Measurements from ENCODE around the gene LY9.

Gene LY9

GRCh38 chr1:160806109-160806665, 10.2 kb downstream of the LY9 start:
- no peak for DNase-seq

DNA sequence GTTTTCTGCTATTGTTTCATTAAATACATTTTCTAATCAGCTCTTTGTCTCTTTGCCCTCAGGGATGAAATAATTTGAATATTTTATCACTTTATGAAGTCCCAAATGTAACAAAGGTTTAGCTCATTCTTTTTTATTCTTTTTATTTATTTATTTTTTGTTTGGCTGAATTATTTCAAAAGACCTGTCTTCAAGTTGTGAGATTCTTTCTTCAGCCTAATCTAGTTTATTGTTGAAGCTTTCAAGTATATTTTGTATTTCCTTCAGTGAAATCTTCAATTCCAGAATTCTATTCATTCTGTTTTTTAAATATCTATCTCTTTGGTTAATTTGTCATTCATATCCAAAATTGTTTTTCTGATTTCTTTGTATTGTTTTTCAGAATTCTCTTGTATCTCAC, 10.8 kb downstream of the LY9 start:
- no peak for DNase-seq

DNA sequence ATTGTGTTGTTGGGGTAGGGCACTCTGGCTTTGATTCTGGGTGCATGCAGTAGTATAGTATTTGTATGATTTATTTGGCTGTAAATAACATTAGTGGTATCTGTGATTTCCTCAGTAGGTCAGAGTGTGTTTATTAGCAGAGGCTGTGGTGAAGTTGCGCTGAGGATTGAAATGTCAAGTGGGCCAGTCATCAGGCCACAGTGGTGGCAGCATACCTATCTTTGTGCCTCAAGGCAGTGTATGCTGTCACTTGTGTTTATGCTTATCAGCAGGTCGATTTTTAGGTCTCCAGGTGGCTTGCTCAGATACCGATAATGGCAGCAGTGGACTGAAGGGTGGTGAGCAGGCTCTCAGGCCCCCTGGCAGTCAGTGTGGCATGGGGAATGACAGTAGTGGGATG, 11.3 kb downstream of the LY9 start:
- no peak for DNase-seq

DNA sequence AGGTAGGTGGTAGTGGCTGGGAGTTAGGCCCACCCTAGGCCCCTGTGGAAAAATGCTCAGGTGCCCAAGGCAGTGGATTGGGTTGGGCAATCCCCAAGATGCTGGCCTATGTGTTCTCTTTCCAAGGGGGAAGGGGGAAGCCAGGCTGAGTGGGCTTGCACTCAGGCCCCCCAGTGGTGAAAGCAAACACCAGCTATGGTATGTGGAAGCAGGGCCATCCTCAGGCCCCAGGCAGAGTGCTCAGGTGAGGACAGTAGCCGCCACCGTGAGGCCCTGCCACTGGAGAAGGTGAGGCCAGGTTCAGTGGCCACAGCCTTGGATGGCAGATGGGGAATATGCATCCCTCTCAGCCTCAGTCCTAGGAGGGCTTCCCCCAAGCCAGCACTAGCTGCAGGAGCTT, 11.8 kb downstream of the LY9 start:
- DNase-seq, result no peak

DNA sequence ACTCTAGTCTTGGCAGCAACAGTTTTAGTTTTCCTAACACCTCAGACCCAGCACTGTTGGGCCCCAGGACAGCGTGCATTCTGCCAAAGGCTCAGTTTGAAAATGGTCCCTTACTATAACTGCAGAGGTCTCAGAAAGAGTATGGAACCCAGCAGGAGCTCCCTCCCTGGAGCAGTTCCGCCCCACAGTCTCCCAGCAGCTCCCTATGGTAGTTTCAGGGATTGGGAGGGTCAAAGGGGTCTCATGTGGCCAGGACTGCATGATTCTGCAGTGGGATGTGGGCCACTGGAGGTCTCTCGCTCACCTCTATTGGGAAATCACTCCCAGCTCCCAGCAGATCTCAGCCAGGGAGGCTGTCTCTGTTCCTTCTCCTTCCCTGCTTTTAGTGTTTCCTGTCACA, 12.3 kb downstream of the LY9 start:
- DNase-seq, result no peak

DNA sequence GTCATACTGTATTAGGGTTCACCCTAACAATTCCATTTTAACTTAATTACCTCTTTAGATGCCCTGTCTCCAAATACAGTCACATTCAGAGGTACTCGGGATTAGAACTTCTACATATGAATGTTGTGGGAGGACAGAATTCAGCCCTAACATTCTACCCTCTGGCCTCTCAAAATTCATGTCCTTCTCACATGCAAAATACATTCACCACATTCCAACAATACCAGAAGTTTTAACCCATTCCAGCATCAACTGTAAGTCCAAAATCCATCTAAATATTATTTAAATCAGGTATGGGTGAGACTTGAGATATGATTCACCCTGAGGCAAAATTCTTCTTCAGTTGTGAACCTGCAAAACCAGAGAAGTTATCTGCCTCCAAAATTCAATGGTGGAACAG, 14.5 kb downstream of the LY9 start:
- no peak for DNase-seq

DNA sequence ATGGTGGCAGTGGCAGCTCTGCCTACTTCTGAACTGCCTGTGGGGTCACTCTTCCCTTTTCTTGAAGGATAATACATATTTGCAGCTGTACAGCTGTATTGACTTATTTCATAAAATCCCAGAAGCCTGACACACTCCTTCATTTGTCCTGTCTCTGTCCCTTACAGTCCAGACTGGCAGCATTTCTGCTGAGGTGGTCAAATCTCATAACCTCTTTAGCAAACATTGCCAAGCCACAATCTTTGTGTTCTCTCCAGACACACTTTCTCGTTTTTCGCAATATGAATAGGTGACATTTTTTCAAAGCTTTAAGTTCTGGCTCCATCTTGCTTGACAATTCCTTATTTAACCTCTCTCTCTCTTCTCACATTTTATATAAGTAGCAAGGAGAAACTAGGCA, 15.2 kb downstream of the LY9 start:
- no peak for DNase-seq

DNA sequence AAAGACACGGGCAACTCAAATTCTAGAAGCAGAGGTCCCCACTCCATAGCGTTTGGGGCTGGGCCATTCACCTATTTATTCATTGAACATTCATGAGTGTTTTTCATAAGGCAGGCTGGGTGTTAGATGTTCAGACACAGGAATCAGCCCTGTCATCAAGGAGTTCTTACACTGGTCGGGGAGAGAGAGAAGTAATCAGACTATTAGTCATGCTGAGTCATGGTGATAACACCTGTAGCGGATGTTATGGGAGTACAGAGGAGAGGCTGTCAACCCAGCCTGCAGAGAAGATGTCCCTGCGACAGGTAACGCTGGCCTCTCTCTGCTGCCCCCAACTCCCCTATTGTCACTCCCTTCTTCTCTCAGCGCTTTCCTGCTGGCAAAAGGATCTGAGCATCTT, 17.2 kb downstream of the LY9 start:
- no peak for DNase-seq

DNA sequence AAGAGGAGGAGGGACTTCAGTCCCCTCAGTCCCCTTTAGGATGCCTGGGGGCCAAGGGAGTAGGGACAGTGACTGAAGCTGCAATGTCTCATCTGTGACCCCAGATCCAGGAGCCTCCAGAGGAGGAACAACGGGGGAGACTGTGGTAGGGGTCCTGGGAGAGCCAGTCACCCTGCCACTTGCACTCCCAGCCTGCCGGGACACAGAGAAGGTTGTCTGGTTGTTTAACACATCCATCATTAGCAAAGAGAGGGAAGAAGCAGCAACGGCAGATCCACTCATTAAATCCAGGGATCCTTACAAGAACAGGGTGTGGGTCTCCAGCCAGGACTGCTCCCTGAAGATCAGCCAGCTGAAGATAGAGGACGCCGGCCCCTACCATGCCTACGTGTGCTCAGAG, 18.3 kb downstream of the LY9 start:
- DNase-seq, result no peak

GRCh38 chr1:160814856-160815255, 18.9 kb downstream of the LY9 start:
- DNase-seq, result no peak

DNA sequence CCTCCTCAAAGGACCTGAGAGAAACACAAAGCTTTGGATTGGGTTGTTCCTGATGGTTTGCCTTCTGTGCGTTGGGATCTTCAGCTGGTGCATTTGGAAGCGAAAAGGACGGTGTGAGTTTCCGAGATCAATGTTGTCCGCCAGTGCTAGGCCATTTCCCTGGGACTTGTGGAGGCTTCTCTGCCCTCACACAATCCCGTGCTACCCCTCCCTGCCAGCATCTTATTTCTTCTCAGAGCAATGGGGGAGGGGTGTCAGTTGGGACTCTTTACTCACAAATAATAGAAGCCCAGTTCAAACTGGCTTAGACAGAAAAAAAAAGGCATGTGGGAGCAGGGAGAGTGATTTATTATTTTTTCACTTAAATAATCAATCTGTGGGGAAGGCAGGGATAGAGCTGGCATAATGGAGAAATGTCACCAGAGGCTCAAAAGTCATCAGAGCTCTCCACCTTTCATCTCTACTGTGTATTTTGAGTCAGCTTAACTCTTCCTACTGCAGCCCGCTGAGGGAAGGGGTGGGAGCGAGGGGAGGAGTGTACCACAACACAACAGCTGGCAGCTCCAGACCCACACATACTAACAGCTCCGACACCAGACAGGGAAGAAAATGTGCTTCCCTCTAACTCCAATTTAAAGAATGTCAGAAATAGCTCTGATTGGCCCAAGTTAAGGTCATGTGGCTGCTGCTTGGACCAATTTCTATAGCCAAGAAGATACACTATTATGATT, 22.4 kb downstream of the LY9 start:
- DNase-seq, result no peak

- no peak for DNase-seq
These were observed 23.2 kb downstream of the LY9 start for GRCh38 chr1:160819186-160819585.

DNA sequence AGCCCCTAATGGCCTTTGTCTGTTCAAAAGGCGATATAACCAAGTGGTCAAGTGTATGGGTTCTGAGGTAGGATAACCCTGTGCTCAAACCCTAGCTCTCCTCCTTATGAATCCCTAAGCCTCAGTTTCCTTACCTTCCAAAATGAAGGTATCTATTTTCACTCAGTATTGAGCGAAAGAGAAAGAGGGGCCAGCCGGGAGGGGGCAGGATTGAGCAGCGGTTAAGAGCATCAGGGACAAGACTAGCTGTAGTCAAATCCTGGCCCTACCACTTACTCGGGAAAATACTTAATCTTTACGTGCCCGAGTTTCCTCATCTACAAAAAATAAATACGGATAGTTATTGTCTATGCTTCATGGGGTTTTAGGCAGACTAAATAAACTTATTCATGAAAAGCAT, 25.7 kb downstream of the LY9 start:
- no peak for DNase-seq

DNA sequence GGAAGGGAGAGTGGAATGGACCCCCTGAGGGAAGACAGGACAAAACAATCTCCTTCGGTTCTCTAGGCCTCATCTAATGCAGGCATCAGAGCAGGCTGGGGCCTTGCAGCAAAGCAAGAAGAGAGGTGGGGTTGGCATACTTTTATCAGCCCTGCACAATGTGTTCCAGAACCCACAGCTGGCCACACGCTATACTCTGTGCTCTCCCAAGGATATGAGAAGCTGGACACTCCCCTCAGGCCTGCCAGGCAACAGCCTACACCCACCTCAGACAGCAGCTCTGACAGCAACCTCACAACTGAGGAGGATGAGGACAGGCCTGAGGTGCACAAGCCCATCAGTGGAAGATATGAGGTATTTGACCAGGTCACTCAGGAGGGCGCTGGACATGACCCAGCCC, 27.3 kb downstream of the LY9 start:
- no peak for DNase-seq

- DNase-seq, result no peak
These were observed 30.6 kb downstream of the LY9 start for GRCh38 chr1:160826546-160826945.

- no peak for DNase-seq
These were observed 31.4 kb downstream of the LY9 start for GRCh38 chr1:160827418-160827817.

- DNase-seq, result no peak
These were observed 33.8 kb downstream of the LY9 start for GRCh38 chr1:160829766-160830165.

DNA sequence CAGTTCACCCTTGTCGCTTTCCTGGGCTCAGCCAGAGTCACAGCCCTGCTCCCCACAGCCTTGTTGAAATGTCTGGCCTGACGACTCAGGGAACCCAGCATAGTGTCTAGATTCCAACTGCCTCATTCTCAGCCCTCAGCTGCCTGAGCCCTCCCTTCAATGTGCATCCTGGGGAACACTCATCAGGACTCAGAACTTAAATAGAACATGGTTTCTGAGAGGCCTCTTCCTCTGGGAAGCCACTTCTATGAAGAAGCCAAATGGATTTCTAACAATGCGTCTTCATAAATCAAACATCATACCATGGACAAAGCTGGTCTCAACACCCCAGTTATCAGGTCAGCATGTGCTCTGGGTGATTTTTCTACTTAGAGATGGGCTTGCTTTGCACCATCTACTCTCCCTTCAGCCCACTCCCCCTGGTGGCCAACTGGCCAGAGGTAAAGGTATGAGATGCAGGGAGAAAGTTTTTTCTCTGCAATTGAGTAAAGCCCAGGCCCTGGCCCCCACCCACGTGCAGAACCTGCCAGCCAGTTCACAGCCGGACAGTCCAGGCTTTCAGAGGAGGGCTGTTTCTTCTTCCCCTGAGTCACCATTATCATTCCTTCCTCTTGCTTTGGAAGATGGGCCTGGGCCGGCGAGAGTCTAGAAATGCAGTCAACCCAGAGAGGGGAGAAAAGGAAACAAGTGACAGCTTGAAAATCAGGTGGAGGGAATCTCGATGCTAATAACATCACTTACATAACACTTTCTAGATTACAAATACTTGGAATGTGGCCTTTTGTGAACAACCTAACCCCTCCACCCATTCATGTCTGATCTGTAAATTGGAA, 34.6 kb downstream of the LY9 start:
- peak; percentile 16 for DNase-seq

GRCh38 chr1:160834945-160835565, 39.1 kb downstream of the LY9 start:
- peak; percentile 5 for DNase-seq

DNA sequence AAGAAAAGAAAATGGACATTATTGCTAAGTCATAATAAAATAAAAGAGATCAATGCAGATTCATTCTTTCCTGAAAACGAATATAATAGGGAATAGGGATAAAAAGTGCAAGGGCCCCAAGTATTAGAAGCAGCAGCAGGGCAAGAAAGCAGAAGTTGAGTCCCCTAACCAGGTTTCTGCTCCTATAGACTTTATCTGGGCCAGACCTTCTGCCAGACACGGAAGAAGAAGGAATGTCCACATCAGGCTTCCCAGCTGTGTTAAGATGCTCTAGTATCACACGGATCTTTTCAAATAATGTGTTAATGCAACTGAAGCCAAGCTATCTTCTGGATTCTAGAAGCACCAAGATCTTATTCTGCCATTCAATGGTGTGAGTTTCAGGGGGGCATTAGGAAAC, 39.8 kb downstream of the LY9 start:
- peak; percentile 14 for DNase-seq

- DNase-seq, result no peak
These were observed 40.6 kb downstream of the LY9 start for GRCh38 chr1:160836561-160836960.

- DNase-seq, result no peak
These were observed 41.1 kb downstream of the LY9 start for GRCh38 chr1:160836981-160837557.

GRCh38 chr1:160837558-160838205, 41.7 kb downstream of the LY9 start:
- peak; percentile 97 for DNase-seq

All from GDM1 (cell line).